ENCODE data around the gene DPY30.

DNA sequence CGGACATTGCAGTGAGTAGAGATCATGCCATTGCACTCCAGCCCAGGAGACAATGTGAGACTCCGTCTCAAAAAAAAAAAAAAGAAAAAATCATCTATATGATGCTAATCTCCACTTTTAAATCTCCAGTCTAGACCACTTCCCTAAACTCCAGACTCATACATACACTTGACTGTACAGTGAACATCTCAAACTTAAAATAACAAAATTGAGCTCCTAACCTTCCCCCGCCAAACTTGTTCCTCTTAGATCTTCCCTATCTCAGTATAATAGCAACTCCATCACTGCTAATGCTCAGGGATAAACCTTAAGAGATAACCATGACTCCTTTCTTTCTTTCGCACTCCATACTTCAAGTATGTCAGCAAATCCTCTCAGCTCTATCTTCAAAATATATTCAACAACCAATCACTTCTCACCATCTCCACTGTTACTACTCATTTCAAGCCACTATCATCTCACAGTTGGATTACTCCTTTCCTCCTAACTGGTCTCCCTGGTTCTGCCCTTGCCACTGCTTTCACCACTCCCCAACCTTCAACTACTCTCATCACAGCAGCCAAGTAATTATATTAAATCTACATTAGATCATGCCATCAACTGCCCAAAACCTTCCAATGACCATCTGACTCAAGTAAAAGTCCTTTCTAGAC, 40.7 kb downstream of the DPY30 start:
- TF ChIP-seq, protein P1, sequence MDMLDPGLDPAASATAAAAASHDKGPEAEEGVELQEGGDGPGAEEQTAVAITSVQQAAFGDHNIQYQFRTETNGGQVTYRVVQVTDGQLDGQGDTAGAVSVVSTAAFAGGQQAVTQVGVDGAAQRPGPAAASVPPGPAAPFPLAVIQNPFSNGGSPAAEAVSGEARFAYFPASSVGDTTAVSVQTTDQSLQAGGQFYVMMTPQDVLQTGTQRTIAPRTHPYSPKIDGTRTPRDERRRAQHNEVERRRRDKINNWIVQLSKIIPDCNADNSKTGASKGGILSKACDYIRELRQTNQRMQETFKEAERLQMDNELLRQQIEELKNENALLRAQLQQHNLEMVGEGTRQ (IDR thresholded peaks at IDR 0.05; ENCODE audit: borderline replicate concordance, low read depth, low read length): no peak
- TF ChIP-seq RCOR1 (IDR thresholded peaks at IDR 0.05; ENCODE audit: low read length) (no peak), SMC3 (IDR thresholded peaks at IDR 0.05; ENCODE audit: low read depth, low read length) (no peak), EZH2phosphoT487 (IDR thresholded peaks at IDR 0.05; ENCODE audit: borderline replicate concordance, low read depth) (no peak), NRF1 (IDR thresholded peaks at IDR 0.05; ENCODE audit: low read depth, low read length) (no peak), FOXJ3 (CRISPR knock-in tag; IDR thresholded peaks at IDR 0.05) (no peak), POLR2AphosphoS5 (IDR thresholded peaks at IDR 0.05; ENCODE audit: low read depth, low read length) (no peak), YY1 (IDR thresholded peaks at IDR 0.05; ENCODE audit: low read depth) (no peak), MXI1 (IDR thresholded peaks at IDR 0.05; ENCODE audit: low read depth, low read length) (no peak), GATA2 (CRISPR knock-in tag; IDR thresholded peaks at IDR 0.05) (no peak)
- TF ChIP-seq, protein P2, sequence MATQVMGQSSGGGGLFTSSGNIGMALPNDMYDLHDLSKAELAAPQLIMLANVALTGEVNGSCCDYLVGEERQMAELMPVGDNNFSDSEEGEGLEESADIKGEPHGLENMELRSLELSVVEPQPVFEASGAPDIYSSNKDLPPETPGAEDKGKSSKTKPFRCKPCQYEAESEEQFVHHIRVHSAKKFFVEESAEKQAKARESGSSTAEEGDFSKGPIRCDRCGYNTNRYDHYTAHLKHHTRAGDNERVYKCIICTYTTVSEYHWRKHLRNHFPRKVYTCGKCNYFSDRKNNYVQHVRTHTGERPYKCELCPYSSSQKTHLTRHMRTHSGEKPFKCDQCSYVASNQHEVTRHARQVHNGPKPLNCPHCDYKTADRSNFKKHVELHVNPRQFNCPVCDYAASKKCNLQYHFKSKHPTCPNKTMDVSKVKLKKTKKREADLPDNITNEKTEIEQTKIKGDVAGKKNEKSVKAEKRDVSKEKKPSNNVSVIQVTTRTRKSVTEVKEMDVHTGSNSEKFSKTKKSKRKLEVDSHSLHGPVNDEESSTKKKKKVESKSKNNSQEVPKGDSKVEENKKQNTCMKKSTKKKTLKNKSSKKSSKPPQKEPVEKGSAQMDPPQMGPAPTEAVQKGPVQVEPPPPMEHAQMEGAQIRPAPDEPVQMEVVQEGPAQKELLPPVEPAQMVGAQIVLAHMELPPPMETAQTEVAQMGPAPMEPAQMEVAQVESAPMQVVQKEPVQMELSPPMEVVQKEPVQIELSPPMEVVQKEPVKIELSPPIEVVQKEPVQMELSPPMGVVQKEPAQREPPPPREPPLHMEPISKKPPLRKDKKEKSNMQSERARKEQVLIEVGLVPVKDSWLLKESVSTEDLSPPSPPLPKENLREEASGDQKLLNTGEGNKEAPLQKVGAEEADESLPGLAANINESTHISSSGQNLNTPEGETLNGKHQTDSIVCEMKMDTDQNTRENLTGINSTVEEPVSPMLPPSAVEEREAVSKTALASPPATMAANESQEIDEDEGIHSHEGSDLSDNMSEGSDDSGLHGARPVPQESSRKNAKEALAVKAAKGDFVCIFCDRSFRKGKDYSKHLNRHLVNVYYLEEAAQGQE (IDR thresholded peaks at IDR 0.05; ENCODE audit: low read depth, low read length): no peak
- TF ChIP-seq, protein P3, sequence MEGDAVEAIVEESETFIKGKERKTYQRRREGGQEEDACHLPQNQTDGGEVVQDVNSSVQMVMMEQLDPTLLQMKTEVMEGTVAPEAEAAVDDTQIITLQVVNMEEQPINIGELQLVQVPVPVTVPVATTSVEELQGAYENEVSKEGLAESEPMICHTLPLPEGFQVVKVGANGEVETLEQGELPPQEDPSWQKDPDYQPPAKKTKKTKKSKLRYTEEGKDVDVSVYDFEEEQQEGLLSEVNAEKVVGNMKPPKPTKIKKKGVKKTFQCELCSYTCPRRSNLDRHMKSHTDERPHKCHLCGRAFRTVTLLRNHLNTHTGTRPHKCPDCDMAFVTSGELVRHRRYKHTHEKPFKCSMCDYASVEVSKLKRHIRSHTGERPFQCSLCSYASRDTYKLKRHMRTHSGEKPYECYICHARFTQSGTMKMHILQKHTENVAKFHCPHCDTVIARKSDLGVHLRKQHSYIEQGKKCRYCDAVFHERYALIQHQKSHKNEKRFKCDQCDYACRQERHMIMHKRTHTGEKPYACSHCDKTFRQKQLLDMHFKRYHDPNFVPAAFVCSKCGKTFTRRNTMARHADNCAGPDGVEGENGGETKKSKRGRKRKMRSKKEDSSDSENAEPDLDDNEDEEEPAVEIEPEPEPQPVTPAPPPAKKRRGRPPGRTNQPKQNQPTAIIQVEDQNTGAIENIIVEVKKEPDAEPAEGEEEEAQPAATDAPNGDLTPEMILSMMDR (IDR thresholded peaks at IDR 0.05): no peak
- TF ChIP-seq, protein P4, sequence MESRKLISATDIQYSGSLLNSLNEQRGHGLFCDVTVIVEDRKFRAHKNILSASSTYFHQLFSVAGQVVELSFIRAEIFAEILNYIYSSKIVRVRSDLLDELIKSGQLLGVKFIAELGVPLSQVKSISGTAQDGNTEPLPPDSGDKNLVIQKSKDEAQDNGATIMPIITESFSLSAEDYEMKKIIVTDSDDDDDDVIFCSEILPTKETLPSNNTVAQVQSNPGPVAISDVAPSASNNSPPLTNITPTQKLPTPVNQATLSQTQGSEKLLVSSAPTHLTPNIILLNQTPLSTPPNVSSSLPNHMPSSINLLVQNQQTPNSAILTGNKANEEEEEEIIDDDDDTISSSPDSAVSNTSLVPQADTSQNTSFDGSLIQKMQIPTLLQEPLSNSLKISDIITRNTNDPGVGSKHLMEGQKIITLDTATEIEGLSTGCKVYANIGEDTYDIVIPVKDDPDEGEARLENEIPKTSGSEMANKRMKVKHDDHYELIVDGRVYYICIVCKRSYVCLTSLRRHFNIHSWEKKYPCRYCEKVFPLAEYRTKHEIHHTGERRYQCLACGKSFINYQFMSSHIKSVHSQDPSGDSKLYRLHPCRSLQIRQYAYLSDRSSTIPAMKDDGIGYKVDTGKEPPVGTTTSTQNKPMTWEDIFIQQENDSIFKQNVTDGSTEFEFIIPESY (IDR thresholded peaks at IDR 0.05; ENCODE audit: borderline replicate concordance, low read depth): no peak
- TF ChIP-seq, protein P5, sequence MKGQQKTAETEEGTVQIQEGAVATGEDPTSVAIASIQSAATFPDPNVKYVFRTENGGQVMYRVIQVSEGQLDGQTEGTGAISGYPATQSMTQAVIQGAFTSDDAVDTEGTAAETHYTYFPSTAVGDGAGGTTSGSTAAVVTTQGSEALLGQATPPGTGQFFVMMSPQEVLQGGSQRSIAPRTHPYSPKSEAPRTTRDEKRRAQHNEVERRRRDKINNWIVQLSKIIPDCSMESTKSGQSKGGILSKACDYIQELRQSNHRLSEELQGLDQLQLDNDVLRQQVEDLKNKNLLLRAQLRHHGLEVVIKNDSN (IDR thresholded peaks at IDR 0.05; ENCODE audit: borderline replicate concordance, low read depth): no peak
